Activated CD8-positive, alpha-beta memory T cell treated with anti-CD3 and anti-CD28 coated beads, Interleukin-2, amount 10 ng/mL, durations not matched to agents 7 days and 5 days (primary cell): Measurements from ENCODE around the gene DAP3. TPM values are rescaled to one million over a fixed set of nuclear protein-coding genes. Genes with fewer than 3 reads are reported as not detected.
"Not testable (repeated sequence)": the region's sequence is repeated elsewhere in the genome, so short reads cannot be mapped to it uniquely, and the experiment has no call there.

Source experiments
- ATAC-seq: fragments of 150-1000 bp; cut with Tn5 transposase; one replicate; pipeline ENCODE4 v1.10.0; 2021; ENCODE audit warnings: moderate library complexity
- CTCF ChIA-PET: fragments of 350-600 bp; sonication (Branson Sonifier 250); formaldehyde crosslinking; loops from one replicate; lab custom pipeline; 2021; ENCODE audit warnings: antibody characterized with exemption; lab: Charles Lee
- DNase-seq: peaks from one replicate; pipeline ENCODE4 v3.0.0-alpha.2; 2020
- H3K27ac Mint-ChIP-seq: one replicate; pipeline ENCODE4 v1.8.0; 2021; ENCODE audit warnings: mild to moderate bottlenecking, mixed read lengths
- H3K27me3 Mint-ChIP-seq: one replicate; pipeline ENCODE4 v1.8.0; 2021; ENCODE audit warnings: mixed read lengths
- H3K36me3 Mint-ChIP-seq: one replicate; pipeline ENCODE4 v1.8.0; 2021; ENCODE audit warnings: mild to moderate bottlenecking, mixed read lengths
- H3K4me1 Mint-ChIP-seq: one replicate; pipeline ENCODE4 v1.8.0; 2021; ENCODE audit warnings: mixed read lengths
- H3K4me3 Mint-ChIP-seq: one replicate; pipeline ENCODE4 v1.8.0; 2021; ENCODE audit warnings: mild to moderate bottlenecking, moderate library complexity, mixed read lengths
- H3K9me3 Mint-ChIP-seq: one replicate; pipeline ENCODE4 v1.8.0; 2022; ENCODE audit warnings: low read depth, mixed read lengths
- total RNA-seq, 2 experiments: library from RNA; stranded (reverse); gene quantifications; one replicate each; pipeline ENCODE4 v1.2.3, GENCODE V29; 2021

Gene DAP3
- total RNA-seq, 2 experiments from 2014 or later, result 140 to 145 TPM

- peaks cover 12% of the 10 kb centered on the region for H3K36me3 Mint-ChIP-seq
- H3K4me1 Mint-ChIP-seq, ATAC-seq, DNase-seq, H3K9me3 Mint-ChIP-seq, H3K27ac Mint-ChIP-seq, H3K4me3 Mint-ChIP-seq, CTCF ChIA-PET, H3K27me3 Mint-ChIP-seq: not testable (repeated sequence)
Measured at GRCh38 chr1:155747586-155747985, 58.7 kb downstream of the DAP3 start.

DNA sequence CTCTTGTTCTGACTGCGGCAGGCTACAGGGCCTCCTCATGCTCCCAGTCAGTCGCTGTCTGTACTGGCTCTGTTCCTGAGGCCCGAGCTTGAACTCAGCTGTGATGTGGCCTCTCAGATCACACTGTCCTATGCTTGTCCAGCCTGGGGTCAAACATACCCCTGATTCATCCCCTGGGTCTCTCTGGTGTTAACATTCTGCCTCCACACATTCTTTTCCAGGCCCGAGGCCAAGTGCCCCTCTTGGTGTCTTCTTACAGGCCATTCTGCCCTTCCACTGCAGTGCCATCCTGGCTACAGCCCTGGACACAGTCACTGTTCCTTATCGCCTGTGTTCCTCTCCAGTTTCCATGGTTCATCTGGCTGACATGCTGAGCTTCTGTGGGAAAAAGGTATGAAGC, 59.2 kb downstream of the DAP3 start:
- CTCF ChIA-PET, H3K4me3 Mint-ChIP-seq: not testable (repeated sequence)

GRCh38 chr1:155759017-155759416, 70.1 kb downstream of the DAP3 start:
- H3K27ac Mint-ChIP-seq, H3K4me3 Mint-ChIP-seq, H3K4me1 Mint-ChIP-seq, CTCF ChIA-PET, H3K9me3 Mint-ChIP-seq, DNase-seq, ATAC-seq, H3K27me3 Mint-ChIP-seq: not testable (repeated sequence)
- peaks cover 40% of the 10 kb centered on the region for H3K36me3 Mint-ChIP-seq

More for the DNA sequence above, 59.2 kb downstream of the DAP3 start:
- not testable (repeated sequence) for H3K4me1 Mint-ChIP-seq, H3K9me3 Mint-ChIP-seq, H3K27me3 Mint-ChIP-seq, H3K27ac Mint-ChIP-seq, DNase-seq, ATAC-seq
- H3K36me3 Mint-ChIP-seq, result peaks cover 12% of the 10 kb centered on the region

DNA sequence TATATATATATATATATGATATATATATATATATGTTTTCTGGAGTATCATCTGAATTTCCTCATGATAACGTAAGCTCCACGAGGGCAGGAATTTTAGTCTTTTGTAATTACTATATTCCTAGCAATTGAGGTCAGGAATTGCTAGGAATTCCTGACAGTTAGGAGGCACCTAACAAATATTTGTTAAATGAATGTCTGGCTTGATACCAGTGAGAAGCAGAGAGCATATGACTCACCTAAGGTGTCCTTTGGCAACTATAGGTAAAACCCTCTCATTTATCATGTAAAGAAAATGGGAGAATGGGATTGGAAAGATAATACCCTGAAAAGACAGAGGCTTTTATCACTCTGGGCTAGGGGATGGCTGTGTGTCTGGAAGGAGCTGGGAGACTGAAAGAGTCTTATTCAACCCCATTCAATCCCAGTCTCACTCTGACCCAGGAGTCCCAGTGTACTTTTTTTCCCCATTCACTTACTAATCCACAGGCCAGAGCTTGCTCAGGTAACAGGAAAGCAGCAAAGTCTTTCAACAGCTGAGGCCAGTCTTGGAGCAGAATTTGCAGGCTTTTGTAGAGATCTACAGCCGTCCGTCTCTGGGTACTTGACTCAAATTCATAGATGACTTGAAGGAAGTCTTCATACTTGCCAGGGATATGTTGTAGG, 71.2 kb downstream of the DAP3 start:
- CTCF ChIA-PET, result no interaction called here
- no peak for ATAC-seq

DNA sequence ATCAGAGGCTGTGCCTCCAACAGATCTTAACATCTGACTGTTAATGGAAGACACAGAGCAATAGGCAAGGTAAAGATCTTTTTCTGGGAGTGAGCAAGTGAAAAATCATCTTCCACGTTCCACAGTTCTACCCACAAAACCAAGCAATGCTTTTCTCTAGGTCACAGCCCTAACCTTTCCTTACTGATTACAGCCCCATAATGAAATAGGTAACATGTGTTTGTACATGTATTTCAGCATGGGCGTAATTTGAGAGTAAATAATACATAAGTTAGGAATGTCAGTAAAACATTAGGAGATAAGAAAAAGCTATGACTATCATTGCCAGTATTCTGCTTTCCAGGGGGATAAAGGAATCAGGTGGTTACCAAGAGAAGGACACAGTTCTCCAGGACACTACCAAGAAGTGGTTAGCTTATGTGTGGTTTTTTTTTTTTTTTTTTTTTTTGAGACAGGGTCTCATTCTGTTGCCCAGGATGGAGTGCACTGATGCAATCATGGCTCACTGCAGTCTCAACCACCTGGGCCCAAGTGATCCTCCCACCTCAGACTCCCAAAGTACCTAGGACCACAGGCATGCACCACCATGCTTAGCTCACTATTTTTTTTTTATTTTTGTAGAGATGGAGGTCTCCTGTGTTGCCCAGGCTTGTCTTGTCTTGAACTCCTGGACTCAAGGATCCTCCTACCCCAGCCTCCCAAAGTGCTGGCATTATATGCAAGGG, 72.0 kb downstream of the DAP3 start:
- no peak overlapping the region for H3K27ac Mint-ChIP-seq
- H3K4me3 Mint-ChIP-seq, result no peak overlapping the region
- H3K36me3 Mint-ChIP-seq, result peaks cover 49% of the 10 kb centered on the region
- ATAC-seq (no peak), DNase-seq (no peak)
- H3K27me3 Mint-ChIP-seq, result no peaks in the 10 kb centered on the region
- H3K9me3 Mint-ChIP-seq, result no peaks in the 10 kb centered on the region
- H3K4me1 Mint-ChIP-seq, result no peaks in the 10 kb centered on the region
- CTCF ChIA-PET, result no interaction called here

More for the DNA sequence above, 71.2 kb downstream of the DAP3 start:
- Mint-ChIP-seq H3K27ac (no peak overlapping the region), H3K4me1 (no peaks in the 10 kb centered on the region), H3K27me3 (no peaks in the 10 kb centered on the region), H3K9me3 (no peaks in the 10 kb centered on the region), H3K36me3 (peaks cover 43% of the 10 kb centered on the region), H3K4me3 (no peak overlapping the region)
- no peak for DNase-seq

- DNase-seq (peak; percentile 34), ATAC-seq (no peak)
Measured at GRCh38 chr1:155761736-155762405, 73.0 kb downstream of the DAP3 start.

DNA sequence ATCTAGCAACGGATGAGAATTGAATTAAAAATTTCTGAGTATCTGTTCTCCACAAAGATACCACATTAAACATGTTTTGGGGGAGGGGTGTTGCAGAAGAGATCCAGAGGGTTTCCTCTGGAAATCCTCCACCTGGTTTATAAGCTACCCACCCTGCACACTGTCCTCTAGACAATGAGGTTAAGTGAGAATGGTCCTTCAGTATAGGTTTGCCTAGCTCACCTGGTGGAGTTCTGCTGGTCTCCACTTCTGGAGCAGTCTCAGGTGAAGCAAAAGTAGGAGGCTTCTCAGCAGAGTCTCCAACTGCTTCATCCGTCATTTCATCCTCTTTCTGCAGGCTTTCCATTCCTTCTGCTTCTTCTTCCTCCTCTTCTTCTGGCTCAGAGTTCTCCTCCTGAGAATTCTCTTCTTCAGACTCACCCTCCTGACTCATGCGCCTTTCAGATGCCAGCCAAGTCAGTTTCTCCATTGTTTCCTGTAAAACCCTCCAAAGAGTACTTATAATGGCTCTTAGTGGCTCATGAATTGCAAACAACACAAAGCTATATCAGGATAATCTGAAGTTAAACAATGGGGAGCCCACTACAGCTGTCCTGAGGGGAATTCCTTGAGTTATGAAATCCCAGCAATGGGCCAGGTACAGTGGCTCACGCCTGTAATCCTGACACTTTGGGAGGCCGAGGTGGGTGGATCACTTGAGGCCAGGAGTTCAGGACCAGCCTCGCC, 74.4 kb downstream of the DAP3 start:
- H3K27me3 Mint-ChIP-seq, H3K9me3 Mint-ChIP-seq, H3K4me1 Mint-ChIP-seq, ATAC-seq, H3K27ac Mint-ChIP-seq, H3K4me3 Mint-ChIP-seq: not testable (repeated sequence)
- DNase-seq, result peak; percentile 15
- H3K36me3 Mint-ChIP-seq, result peaks cover 50% of the 10 kb centered on the region
- CTCF ChIA-PET, result interaction anchor here (0.6 kb wide), 1 partner anchor 226 kb away, joined by 4 read pairs; no protein-coding TSS in a partner anchor

More at GRCh38 chr1:155761736-155762405, 73.0 kb downstream of the DAP3 start:
- Mint-ChIP-seq H3K36me3 (peaks cover 52% of the 10 kb centered on the region), H3K27ac (no peak overlapping the region), H3K4me3 (no peak overlapping the region), H3K4me1 (no peaks in the 10 kb centered on the region), H3K27me3 (no peaks in the 10 kb centered on the region), H3K9me3 (no peaks in the 10 kb centered on the region)
- CTCF ChIA-PET, result no interaction called here

- H3K4me1 Mint-ChIP-seq, H3K27me3 Mint-ChIP-seq, H3K27ac Mint-ChIP-seq, H3K9me3 Mint-ChIP-seq, CTCF ChIA-PET, ATAC-seq, H3K4me3 Mint-ChIP-seq, DNase-seq: not testable (repeated sequence)
- H3K36me3 Mint-ChIP-seq, result peaks cover 53% of the 10 kb centered on the region
Measured at GRCh38 chr1:155763989-155764388, 75.1 kb downstream of the DAP3 start.

DNA sequence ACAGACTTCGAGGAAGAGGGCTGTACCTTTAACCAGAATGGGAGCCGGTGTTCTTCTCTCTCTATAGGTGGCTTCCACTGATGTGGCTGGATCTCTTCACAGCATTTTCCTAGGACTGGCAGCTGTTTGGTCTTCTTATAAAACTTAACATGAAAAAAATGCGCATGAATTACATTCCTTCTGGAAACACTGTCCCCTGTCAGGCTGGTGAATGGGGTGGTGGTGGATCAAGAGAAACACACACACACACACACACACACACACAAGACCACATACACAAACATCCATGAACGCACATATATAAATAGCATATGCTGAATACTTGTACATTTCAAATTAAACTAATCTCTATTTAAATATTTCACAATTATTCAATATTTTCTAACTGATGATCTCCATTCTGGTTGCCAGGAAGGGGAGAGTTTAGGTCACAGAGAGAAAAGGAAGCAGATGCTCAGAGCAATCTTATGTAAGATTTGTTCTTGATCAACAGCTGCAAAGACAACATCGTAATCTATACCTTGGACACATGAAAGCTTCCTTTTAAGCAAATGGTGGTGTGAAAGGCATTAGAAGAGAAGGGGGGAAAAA, 78.6 kb downstream of the DAP3 start:
- DNase-seq, ATAC-seq, H3K4me3 Mint-ChIP-seq, CTCF ChIA-PET, H3K4me1 Mint-ChIP-seq, H3K9me3 Mint-ChIP-seq, H3K27me3 Mint-ChIP-seq: not testable (repeated sequence)
- Mint-ChIP-seq H3K27ac (peak overlapping the region; percentile 14), H3K36me3 (peaks cover 49% of the 10 kb centered on the region)

- H3K9me3 Mint-ChIP-seq, result no peaks in the 10 kb centered on the region
- CTCF ChIA-PET, result no interaction called here
- no peak overlapping the region for H3K4me3 Mint-ChIP-seq
- DNase-seq, result no peak
- no peak for ATAC-seq
- no peak overlapping the region for H3K27ac Mint-ChIP-seq
- H3K27me3 Mint-ChIP-seq, result no peaks in the 10 kb centered on the region
- H3K4me1 Mint-ChIP-seq, result no peaks in the 10 kb centered on the region
- peaks cover 48% of the 10 kb centered on the region for H3K36me3 Mint-ChIP-seq
Measured at GRCh38 chr1:155769257-155769656, 80.4 kb downstream of the DAP3 start.

- peaks cover 62% of the 10 kb centered on the region for H3K36me3 Mint-ChIP-seq
Measured at GRCh38 chr1:155773221-155773620, 84.3 kb downstream of the DAP3 start.

DNA sequence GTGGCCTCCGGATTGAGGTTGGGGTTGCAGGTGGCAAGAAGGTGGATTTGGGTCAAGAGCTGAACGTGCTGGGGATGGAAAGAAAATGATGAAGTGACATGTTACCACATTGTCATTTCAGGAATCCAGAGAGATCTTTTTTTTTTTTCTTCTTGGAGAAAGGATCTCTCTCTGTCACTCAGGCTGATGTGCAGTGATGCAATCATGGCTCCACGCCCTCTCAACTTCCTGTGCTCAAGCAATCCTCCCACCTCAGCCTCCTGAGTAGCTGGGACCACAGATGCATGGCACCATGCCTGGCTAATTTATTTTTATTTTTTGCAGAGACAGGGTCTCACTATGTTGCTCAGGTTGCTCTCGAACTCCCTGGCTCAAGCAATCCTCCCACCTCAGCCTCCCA, 87.5 kb downstream of the DAP3 start:
- peak overlapping the region; percentile 72 for H3K27ac Mint-ChIP-seq
- CTCF ChIA-PET, result no interaction called here

More at GRCh38 chr1:155773221-155773620, 84.3 kb downstream of the DAP3 start:
- Mint-ChIP-seq H3K27ac (peak overlapping the region; percentile 29), H3K27me3 (no peaks in the 10 kb centered on the region), H3K4me3 (no peak overlapping the region), H3K9me3 (no peaks in the 10 kb centered on the region), H3K4me1 (peaks cover 15% of the 10 kb centered on the region)
- ATAC-seq (no peak), DNase-seq (no peak)
- CTCF ChIA-PET, result no interaction called here

DNA sequence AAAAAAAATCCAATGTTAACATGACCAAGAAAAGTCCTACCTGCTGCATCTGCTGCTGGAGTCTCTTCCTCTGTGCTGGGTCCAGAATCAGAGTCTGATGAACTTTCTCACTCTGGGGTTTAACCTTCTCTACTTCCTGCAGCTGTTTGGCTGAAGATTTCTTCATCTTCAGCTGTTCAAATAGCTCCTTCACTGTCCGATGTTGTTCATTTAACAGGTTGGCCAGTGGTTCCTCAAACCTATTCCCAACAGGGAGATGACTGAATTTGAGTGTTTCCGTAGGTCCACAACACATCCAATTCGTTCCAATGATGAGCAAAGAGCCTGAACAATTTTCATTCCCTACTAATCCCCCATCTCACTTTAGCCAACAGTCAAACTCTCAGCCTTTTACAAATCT, 88.7 kb downstream of the DAP3 start:
- H3K36me3 Mint-ChIP-seq, result peaks cover 52% of the 10 kb centered on the region
- H3K27me3 Mint-ChIP-seq, result no peaks in the 10 kb centered on the region
- H3K27ac Mint-ChIP-seq, result no peak overlapping the region
- CTCF ChIA-PET, result no interaction called here
- DNase-seq (no peak), ATAC-seq (no peak)
- H3K9me3 Mint-ChIP-seq, result no peaks in the 10 kb centered on the region
- peaks cover 15% of the 10 kb centered on the region for H3K4me1 Mint-ChIP-seq
- H3K4me3 Mint-ChIP-seq, result no peak overlapping the region

More for the DNA sequence above, 87.5 kb downstream of the DAP3 start:
- peaks cover 52% of the 10 kb centered on the region for H3K36me3 Mint-ChIP-seq
- no peaks in the 10 kb centered on the region for H3K9me3 Mint-ChIP-seq
- ATAC-seq, result no peak
- no peaks in the 10 kb centered on the region for H3K27me3 Mint-ChIP-seq
- DNase-seq, result no peak
- H3K4me1 Mint-ChIP-seq, result peaks cover 15% of the 10 kb centered on the region
- H3K4me3 Mint-ChIP-seq, result no peak overlapping the region
